ENCODE data around the gene SHKBP1. TPM values are rescaled to one million over a fixed set of nuclear protein-coding genes. Genes with fewer than 3 reads are reported as not detected.

SHKBP1 gene
- total and polyA plus RNA-seq, 2 of the 8 experiments (the other 6 are each of a cell fraction or from before 2014, with no cell fraction given), result 74.6 to 98.8 TPM

DNA sequence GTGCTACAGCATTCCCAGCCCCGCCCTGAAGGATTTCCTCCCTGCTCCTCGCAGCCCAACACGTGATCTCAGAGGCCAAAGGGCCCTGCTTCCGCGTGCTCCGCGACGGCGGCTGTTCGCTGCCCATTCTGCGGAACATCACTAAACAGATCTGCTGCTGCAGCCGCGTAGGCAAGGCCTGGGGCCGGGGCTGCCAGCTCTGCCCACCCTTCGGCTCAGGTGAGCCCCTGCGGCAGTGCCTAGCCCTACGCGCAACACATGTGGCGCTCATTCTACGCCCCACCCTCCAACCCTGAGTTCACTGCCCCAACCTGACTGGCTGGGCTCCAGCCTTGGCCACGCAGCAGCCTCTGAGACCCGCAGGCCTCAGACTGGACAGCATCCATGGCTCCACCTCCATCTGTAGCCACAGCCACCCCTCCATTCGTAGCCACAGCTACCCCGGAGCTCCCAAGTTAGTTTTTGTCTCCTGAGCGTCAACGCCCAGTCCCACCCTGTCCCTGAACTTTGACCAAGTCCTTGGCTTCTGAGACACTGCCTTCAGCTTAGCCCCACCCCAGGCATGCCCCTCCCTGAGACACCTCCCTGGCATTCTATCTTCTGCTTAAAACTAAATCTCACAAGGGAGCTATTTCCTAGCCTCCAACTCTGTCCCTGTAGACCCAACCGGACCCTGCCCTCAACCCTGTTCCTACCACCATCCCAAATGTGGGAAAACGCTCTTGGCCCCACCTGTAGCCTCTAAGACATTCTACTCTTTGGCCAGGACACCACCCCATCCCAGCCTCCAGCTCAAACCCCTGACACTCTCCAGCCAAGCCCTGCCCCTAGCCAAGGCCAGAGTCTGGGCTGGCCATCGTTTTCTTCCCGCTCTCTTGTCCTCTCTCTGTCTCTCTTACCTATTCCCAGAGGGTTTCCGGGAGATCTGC lies 30.9 kb downstream of the SHKBP1 start:
- POLR2A ChIA-PET (ENCODE audit: partially characterized antibody), result interaction anchor here (1.0 to 1.7 kb wide), 5 partner anchors 8 to 192 kb away, joined by 3 to 4 read pairs (median 3); partner anchors contain the start of gene EGLN2

More for the DNA sequence above, 30.9 kb downstream of the SHKBP1 start:
- peaks cover 11 to 34% (median 20%) of the 10 kb centered on the region in 4 experiments for H3K4me1 ChIP-seq (replicated peaks in 1 of 4; ENCODE audit: control insufficient read depth in 3 of 4, insufficient read depth in 4 of 4, low read length in 3 of 4)
- H3K23me2 ChIP-seq (ENCODE audit: low read depth, low read length), result peaks cover 30% of the 10 kb centered on the region; the same call in 1 of the 2 replicates
- H3K9ac ChIP-seq (replicated peaks in 1 of 4; ENCODE audit: extremely low read depth in 1 of 4, low read depth in 3 of 4, low read length in 3 of 4), result no peak overlapping the region
- H3K4me3 ChIP-seq (ENCODE audit: extremely low read depth in 1 of 4, insufficient read depth in 2 of 4, low read depth in 3 of 4, low read length in 4 of 4), result no peak overlapping the region
- no peak overlapping the region for H2BK120ac ChIP-seq (replicated peaks; ENCODE audit: low read depth, low read length)
- no peak overlapping the region for H3K18ac ChIP-seq (ENCODE audit: extremely low read depth, low read length)
- H3K27ac ChIP-seq (ENCODE audit: low read depth, low read length), result no peak overlapping the region
- H2AK5ac ChIP-seq (ENCODE audit: low read depth, low read length), result no peak overlapping the region
- H2BK15ac ChIP-seq (ENCODE audit: low read length), result no peak overlapping the region
- TF ChIP-seq, protein P1, sequence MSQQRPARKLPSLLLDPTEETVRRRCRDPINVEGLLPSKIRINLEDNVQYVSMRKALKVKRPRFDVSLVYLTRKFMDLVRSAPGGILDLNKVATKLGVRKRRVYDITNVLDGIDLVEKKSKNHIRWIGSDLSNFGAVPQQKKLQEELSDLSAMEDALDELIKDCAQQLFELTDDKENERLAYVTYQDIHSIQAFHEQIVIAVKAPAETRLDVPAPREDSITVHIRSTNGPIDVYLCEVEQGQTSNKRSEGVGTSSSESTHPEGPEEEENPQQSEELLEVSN (IDR thresholded peaks at IDR 0.05), result peak; percentile 88
- TF ChIP-seq NANOG (IDR thresholded peaks at IDR 0.05; ENCODE audit: insufficient read depth, low read depth, low read length, poor library complexity, severe bottlenecking) (no peak), JUN (IDR thresholded peaks at IDR 0.05; ENCODE audit: low read depth, low read length) (no peak), TEAD4 (IDR thresholded peaks at IDR 0.05; ENCODE audit: low read depth, low read length) (no peak), SP1 (IDR thresholded peaks at IDR 0.05; ENCODE audit: low read depth, low read length) (no peak), BRCA1 (IDR thresholded peaks at IDR 0.05; ENCODE audit: low read depth, low read length) (no peak), HDAC2 (IDR thresholded peaks at IDR 0.05; ENCODE audit: borderline replicate concordance in 1 of 2, low read depth in 2 of 2, low read length in 2 of 2) (no peak)
- TF ChIP-seq, protein P2, sequence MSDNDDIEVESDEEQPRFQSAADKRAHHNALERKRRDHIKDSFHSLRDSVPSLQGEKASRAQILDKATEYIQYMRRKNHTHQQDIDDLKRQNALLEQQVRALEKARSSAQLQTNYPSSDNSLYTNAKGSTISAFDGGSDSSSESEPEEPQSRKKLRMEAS (IDR thresholded peaks at IDR 0.05), result peak; percentile 92
- TF ChIP-seq, protein P3, sequence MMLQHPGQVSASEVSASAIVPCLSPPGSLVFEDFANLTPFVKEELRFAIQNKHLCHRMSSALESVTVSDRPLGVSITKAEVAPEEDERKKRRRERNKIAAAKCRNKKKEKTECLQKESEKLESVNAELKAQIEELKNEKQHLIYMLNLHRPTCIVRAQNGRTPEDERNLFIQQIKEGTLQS (IDR thresholded peaks at IDR 0.05; ENCODE audit: insufficient read depth, low read depth, low read length), result no peak
- no peaks in the 10 kb centered on the region for H3K79me2 ChIP-seq (ENCODE audit: control insufficient read depth in 1 of 2, insufficient read depth in 2 of 2, low read length in 2 of 2)
- CTCF ChIA-PET (ENCODE audit: partially characterized antibody), result interaction anchor here (0.8 to 11.3 kb wide), 5 partner anchors 9 to 59 kb away, joined by 3 to 100 read pairs (median 3); no protein-coding TSS in a partner anchor
- H3K4ac ChIP-seq (replicated peaks; ENCODE audit: insufficient read length, low read depth, low read length), result no peak overlapping the region
- H3K14ac ChIP-seq (ENCODE audit: insufficient read length), result no peak overlapping the region
- H4K91ac ChIP-seq (replicated peaks; ENCODE audit: insufficient read length, low read length), result no peak overlapping the region
- H3K27me3 ChIP-seq (replicated peaks in 1 of 4; ENCODE audit: control insufficient read depth in 3 of 4, extremely low read depth in 1 of 4, insufficient read depth in 3 of 4, low read length in 3 of 4), result peaks cover 2 to 61% (median 57%) of the 10 kb centered on the region in 4 experiments
- no peak overlapping the region for H2BK5ac ChIP-seq (ENCODE audit: low read depth, low read length)
- H4K8ac ChIP-seq (ENCODE audit: extremely low read depth, insufficient read depth, low read length), result no peak overlapping the region
- H4K20me1 ChIP-seq (replicated peaks in 1 of 2; ENCODE audit: control insufficient read depth in 1 of 2, insufficient read depth in 2 of 2, low read length in 2 of 2), result peaks cover 5 to 9% of the 10 kb centered on the region in 2 experiments
- H3K9me3 ChIP-seq (ENCODE audit: insufficient read depth in 2 of 2, low read depth in 1 of 2, low read length in 1 of 2), result no peaks in the 10 kb centered on the region
- no peak overlapping the region for H3K56ac ChIP-seq (replicated peaks; ENCODE audit: insufficient read length, low read depth, low read length)
- no peak overlapping the region for H3K23ac ChIP-seq (ENCODE audit: insufficient read length)
- DNase-seq (ENCODE audit: low read depth in 1 of 2, low spot score in 2 of 2) (no peak), FAIRE-seq (no peak)
- no peak overlapping the region for H2AFZ ChIP-seq (ENCODE audit: low read length)
- no peaks in the 10 kb centered on the region; a peak in 1 of 8 replicates for H3K36me3 ChIP-seq (ENCODE audit: control insufficient read depth in 2 of 4, insufficient read depth in 4 of 4, low read length in 3 of 4)
- H3K79me1 ChIP-seq (ENCODE audit: low read depth, low read length), result 0 out of 2 replicates have a peak, but pooled peaks cover 2% of the 10 kb centered on the region
- no peak overlapping the region for H2BK12ac ChIP-seq (ENCODE audit: low read depth, low read length)
- no peak overlapping the region for H4K5ac ChIP-seq (ENCODE audit: insufficient read length, low read depth, low read length)
- no peak overlapping the region for H2BK20ac ChIP-seq (ENCODE audit: low read length)
- H3K4me2 ChIP-seq (ENCODE audit: insufficient read depth in 1 of 2, low read depth in 2 of 2, low read length in 2 of 2), result no peak overlapping the region
- 83% methylated on average over 28 of the region's 31 CpGs; no CpG with 5 or more reads in 1 of the 2 experiments for WGBS, 2 experiments (ENCODE audit: extremely low coverage in 1 of 2, insufficient coverage in 1 of 2, insufficient read length in 1 of 2, insufficient replicate concordance in 2 of 2, low coverage in 1 of 2, low lambda C conversion rate in 2 of 2, missing lambda C conversion rate in 1 of 2)
